GM12874 (cell line): ENCODE results near the gene CLIC5.

Experiments used
- TF ChIP-seq, protein P1 (sequence below): IDR thresholded peaks from 2 replicates; pipeline ENCODE4 v1.5.1; 2011; ENCODE audit warnings: low read depth, mild to moderate bottlenecking, control low read depth, low read length, moderate library complexity; ENCODE audit not compliant: insufficient read depth

CLIC5 gene

DNA sequence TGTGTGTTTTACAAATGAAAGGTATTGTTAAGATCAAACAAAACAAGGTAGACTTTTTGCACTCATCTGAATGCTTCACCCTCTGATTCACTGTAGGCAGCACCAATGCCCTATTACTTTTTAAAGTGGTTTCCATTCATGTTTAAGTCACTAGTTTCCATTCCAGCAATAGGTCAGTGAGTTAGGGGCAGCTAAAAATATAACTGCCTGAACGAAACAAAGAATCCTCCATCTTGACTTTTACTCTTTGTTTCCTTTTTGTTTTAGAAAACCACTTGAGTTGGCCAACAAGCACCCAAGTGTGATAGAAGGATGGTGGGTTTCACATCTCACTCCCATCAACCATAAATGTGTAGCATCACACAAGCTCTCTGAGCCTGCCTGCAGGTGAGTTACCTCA, 25.5 kb downstream of the CLIC5 start:
- TF ChIP-seq, protein P1, sequence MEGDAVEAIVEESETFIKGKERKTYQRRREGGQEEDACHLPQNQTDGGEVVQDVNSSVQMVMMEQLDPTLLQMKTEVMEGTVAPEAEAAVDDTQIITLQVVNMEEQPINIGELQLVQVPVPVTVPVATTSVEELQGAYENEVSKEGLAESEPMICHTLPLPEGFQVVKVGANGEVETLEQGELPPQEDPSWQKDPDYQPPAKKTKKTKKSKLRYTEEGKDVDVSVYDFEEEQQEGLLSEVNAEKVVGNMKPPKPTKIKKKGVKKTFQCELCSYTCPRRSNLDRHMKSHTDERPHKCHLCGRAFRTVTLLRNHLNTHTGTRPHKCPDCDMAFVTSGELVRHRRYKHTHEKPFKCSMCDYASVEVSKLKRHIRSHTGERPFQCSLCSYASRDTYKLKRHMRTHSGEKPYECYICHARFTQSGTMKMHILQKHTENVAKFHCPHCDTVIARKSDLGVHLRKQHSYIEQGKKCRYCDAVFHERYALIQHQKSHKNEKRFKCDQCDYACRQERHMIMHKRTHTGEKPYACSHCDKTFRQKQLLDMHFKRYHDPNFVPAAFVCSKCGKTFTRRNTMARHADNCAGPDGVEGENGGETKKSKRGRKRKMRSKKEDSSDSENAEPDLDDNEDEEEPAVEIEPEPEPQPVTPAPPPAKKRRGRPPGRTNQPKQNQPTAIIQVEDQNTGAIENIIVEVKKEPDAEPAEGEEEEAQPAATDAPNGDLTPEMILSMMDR, result no peak

DNA sequence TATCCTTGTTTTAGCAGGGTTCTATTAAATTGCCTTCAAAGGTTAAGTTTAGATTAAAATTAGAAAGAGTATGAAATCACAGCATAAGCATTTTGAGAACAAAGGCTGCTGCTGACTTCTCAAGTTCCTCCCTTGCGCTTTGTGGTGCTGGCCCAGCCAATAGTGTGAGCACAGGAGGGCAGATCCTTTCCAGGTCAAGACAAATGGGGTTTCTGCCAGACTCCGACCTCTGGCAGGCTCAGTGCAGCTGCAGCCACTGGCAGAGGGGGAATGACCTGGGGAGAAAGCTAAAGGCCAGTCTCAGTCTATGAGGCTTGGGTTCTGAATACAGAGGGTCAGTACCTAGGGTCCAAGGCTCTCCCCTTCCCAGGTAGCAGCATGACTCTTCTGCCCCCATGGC, 27.0 kb downstream of the CLIC5 start:
- TF ChIP-seq, protein P1, result no peak

DNA sequence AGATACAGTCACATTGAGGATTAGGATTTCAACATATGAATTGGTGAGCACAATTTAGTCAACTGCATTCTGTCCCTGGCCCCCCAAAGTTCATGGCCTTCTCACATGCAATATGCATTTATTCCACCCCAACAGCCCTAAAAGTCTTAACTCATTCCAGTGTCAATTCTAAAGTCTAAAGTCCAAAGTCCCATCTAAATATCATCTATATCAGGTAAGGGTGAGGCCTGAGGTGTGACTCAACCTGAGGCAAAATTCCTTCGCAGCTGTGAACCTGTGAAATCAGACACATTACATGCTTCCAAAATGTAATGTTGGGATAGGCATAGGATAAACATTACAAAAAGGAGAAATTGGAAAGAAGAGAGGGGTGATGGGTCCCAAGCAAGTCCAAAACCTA, 27.8 kb downstream of the CLIC5 start:
- TF ChIP-seq, protein P1, result no peak

DNA sequence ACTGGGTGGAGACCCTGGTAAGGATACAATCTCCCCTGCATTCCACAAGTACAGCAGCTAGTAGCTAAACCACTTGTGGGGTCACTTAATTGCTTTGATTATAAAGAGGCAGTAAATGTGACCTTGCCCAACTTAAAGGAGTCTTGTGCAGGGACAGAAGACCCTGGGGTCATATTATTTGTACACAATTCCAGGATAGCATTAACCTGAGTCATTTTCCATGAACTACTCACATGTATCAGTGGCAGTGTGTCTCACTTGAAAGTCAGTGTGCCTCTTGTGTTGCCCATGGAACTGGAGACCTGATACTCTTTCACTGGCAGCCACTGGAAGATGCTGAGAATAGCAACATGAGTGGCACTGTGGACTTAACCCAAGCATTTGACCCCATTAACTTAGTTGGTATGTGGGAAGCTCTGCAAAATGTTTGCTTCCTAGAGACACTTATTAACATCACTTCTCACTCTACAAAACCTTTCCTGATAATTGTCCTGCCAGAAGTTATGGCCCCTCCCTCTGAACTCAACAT, 28.9 kb downstream of the CLIC5 start:
- TF ChIP-seq, protein P1, result no peak

DNA sequence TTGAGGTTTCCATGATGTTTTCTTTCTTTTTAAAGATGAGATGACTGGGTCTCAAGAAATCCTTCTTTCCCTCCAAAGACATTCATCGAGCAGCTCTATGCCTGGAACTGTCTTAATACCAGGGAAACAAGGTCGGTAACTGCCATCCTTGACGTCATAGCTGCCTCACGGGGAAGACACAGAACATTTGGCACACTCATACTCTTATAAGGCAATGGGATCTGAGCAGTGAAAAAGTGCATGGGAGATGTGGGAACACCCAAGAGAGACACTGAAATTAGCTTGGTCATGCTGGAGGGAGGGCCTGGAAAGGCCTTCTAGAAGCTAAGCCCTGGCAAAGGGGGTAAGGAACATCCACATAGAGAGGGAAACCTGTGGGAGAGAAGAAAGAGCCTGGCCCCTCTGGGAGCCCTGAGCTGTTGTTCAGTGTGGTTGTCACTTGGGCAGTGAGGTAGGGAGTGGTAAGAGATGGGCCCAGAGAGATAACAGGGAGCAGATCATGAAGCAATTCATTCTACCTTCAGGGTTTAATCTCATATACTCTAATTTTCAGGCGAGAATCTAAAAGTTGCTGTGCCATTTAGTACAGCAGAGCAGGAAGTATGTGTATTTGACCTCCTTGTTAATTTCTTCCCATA, 30.8 kb downstream of the CLIC5 start:
- TF ChIP-seq, protein P1, result no peak

DNA sequence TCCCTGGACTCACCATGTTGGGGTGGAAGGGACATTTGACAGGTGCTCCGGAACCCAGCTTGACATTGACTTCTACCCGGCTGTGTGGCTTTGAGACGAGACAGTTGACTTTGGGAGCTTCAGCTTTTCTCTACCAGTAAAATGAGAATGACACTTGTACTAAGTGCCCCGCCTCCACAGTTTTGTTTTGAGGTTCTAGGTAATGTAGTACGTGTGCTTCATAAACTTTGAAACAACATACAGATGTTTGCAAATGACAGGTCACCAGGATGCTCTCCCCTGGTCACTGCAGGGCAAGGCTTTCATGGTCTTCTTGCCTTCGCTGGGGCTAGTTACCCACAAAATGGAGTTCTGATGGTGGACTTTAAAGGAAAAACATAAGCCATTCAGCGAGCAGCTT, 31.3 kb downstream of the CLIC5 start:
- TF ChIP-seq, protein P1, result no peak

DNA sequence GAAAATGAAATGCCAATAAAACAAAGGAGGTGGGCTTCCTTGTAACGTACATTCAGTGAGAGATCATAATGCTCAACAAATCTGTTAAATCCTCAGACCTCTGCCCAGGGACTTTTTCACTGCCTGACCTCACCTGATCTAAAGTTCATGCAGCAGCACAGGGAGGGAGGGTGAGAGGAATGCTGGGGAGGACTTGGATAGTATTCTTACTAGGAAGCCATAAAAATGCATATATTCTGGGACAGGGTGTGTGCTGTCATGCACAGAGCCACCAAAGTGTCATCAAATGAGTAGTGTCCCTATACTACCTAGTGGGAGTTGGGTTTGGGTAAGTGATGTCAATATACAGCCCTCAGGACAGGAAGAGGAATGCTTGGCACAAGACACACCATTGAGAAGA, 32.6 kb downstream of the CLIC5 start:
- TF ChIP-seq, protein P1, result no peak
